NB4 (cell line): ENCODE results near the gene ELAVL1.

Source experiments
- MYC ChIP-seq: IDR thresholded peaks from 2 replicates; pipeline ENCODE4 v1.6.1; 2011; ENCODE audit warnings: low read depth, low read length
- POLR2A ChIP-seq: IDR thresholded peaks from 2 replicates; pipeline ENCODE4 v1.6.1; 2011; ENCODE audit warnings: mild to moderate bottlenecking; ENCODE audit not compliant: insufficient read length; ENCODE audit errors: extremely low read depth
- TF ChIP-seq, protein P1 (sequence below): IDR thresholded peaks from one replicate; pipeline ENCODE4 v1.5.1; 2012; ENCODE audit warnings: low read depth, low read length

DNA sequence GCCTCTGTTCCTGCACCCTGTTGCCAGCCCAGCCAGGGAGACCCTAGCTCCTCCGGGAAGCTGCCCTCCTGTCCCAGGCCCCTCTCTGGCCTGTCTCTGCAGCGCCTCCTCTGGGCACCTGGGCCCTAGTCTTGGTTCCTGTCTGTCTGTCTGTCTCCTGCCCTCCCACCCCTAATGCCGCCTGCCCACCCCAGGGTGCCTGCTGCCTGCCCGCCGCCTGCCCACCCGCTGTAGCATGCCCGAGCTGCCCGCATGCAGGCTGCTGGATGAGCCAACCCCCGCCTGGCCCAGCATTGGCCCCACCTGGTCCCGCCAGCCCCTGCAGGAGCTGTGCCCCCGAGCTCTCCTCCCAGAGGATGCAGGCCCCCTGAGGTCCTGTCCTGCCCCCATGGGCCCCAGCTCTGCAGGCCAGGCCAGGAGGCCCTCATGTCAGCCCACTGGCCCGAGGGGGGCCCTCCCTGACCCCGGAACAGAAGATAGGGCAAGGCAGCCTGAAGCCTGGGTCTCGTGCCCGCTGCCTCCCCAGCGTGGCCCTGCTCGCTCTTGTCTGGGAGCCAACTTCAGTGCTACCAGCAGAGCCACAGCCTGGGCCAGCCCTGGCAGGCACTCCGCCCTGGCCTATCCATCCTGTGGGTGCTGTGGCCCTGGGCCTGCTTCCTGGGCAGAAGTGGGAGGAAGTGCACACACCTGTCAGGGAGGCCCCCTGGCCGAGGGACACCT, 96.5 kb downstream of the ELAVL1 start:
- TF ChIP-seq, protein P1, sequence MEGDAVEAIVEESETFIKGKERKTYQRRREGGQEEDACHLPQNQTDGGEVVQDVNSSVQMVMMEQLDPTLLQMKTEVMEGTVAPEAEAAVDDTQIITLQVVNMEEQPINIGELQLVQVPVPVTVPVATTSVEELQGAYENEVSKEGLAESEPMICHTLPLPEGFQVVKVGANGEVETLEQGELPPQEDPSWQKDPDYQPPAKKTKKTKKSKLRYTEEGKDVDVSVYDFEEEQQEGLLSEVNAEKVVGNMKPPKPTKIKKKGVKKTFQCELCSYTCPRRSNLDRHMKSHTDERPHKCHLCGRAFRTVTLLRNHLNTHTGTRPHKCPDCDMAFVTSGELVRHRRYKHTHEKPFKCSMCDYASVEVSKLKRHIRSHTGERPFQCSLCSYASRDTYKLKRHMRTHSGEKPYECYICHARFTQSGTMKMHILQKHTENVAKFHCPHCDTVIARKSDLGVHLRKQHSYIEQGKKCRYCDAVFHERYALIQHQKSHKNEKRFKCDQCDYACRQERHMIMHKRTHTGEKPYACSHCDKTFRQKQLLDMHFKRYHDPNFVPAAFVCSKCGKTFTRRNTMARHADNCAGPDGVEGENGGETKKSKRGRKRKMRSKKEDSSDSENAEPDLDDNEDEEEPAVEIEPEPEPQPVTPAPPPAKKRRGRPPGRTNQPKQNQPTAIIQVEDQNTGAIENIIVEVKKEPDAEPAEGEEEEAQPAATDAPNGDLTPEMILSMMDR = no peak
- TF ChIP-seq POLR2A (no peak), MYC (no peak)
